CD4-positive, alpha-beta T cell treated with Interleukin-1 beta for 1 hour (primary cell): ENCODE measurements around the gene EYS.
"Not testable (repeated sequence)": the region's sequence is repeated elsewhere in the genome, so short reads cannot be mapped to it uniquely, and the experiment has no call there.

ENCODE experiments used
- DNase-seq, 2 donors: peaks; one replicate each; pipeline ENCODE4 v3.0.0-alpha.2; 2020 to 2022

Gene EYS

DNA sequence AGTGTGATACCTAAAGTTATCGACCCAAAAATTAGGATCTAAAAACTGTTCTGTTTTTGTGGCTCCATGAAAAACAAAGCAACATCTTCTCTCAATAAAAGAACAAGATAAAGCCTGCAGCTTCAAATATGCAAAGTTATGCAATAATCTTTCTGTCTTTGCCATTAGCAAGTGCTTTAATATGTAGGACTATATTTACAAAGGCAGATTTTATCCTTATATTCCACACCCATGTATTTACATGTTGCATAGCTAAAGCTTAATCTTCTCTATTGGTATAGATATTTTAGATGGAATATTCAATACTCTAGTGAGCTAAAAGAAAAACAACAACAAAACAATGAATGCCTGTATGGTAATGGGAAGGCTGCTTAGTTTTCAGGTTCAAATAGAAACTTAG lies 1443.2 kb downstream of the EYS start:
- no peak for DNase-seq

DNA sequence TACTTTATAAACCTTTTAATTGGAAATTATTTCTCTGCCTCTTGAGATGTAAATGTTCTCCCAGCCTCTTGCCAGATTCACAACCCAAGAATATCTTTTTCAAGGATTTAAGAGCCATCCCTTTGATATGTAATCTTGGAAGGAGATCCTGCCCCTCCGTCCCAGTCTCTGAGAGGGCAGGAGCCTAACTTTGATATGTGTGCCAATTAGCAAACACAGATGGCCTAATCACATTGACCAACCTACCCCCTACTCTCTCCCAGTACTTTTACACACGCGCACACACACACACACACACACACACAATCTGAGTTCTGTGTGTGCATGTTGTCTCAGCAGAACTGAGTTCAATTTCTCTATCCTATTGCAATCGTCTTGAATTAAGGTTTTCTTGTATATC lies 1447.7 kb downstream of the EYS start:
- no peak for DNase-seq

DNA sequence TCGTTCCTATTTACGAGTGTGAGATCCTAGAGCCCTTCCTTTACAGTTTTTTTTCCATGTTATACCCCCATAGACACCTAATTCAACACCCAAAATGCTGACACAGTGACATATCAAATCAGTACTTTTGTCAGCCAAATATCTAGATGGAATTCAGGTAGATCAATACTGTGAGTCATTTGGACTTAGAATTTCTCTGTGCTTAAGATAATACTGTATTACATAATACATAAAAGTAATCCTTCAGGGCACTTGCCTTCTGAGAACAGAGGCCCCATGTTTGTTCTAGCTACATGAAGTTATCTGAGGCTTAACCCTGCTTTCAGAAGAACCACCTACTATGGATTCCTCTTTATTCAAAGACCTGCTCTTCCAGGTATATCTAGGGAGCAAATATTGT lies 1448.3 kb downstream of the EYS start:
- no peak for DNase-seq

DNA sequence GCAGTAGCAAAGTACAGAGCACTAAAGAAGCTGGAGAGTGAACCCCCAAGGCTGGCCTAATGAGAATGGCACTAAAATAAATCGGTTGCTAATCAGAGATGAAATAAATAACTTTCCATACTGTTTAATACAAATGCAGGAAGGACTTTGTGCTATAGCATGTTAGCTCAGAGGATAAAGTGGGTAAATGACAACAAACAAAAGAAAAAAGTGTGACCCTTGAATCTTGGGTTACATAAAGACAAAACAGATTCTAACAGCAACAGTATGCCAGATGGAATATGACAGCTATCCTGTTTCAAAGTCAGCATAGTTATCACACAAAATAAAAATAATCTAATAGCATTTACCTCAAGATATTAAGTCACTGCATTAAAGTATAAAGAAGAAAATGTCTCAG lies 1448.7 kb downstream of the EYS start:
- DNase-seq: no peak

DNA sequence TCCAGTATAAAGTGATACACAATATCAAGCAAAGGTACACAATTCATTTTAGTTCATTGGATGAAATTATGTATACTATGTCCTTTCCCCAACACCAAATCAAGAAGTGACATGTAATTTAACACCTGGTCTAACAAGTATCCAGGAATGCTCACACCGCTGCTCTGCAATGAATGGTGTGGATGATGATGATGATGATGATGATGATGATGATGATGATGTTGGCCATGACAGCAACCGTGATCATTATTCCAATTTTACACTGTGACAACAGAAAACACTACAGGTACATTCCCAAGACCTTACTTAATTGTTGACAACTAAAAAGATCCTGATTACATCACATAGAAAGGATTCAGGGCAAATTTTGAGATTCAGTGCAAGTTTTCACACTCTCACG lies 1449.4 kb downstream of the EYS start:
- no peak for DNase-seq

DNA sequence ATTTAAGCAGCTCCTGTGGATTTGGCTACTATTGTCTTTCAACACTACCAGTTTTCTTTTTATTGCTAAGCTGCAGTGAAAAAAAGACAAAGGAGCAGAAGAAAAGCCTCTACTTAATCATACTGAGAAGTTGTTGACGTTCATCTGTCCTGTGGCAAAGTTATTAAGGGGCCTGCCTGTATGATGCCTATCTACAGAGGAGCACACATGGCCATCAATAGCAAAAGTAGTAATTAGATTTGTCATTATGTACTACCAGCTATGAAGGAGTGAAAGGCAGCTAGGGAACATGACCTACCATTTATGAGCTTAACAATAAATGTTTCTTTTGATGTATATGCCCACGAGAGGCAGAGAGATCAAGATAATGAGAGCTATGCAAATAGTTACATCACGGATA lies 1450.5 kb downstream of the EYS start:
- no peak for DNase-seq

DNA sequence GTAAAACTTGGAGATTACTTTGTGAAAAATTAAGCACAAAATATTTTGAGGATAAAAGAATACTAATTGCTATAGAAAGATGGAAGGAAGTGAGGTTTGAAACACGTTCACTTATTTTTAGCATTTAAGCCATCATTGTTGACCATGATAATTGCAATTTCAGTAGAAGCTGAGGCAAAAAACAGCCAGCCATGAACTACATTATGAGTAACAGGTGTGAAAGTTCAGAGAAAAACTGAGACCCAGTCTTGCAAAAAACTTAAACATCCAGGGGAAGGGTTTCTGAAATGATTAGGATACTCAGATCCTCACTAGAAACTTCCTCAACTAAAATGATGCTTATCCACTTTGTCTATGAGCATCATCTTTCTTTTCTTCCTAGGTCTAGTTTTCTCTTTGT lies 1452.0 kb downstream of the EYS start:
- DNase-seq: no peak

DNA sequence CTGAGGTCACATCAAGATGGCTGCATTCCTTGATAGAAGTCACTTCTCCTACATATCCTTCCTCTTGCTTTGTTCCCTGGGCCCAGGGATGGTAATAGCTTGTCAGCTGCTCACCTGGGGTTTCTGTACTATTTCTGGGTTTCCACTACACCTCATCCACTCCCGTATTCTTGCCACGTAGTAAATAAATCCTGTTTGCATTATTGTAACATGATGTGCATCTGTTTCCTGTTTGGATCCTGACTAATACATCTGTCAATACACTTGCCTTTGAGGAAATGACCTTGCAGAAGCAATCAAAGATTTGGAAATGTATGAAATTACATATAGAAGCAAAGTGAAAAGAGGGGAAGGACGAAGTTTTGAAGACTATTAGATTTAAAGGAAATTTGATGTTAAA lies 1452.5 kb downstream of the EYS start:
- DNase-seq: no peak

DNA sequence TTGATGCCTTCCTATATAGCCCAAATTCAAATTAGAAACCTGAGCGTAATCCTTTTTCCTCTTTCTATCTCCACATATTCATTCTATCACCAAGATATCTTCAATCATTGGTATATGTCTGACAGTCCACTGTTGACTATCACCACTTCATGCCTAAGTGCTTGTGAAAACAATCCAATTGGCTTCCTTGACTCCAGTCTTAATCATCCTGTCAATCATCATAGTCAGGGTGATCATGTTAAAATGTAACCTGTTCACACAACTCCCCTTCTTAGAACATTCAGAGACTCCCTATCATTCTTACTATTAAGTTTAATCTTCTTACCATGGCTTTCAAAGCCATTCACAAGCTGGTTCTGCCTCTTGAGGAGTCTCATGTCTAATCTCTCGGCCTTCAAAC lies 1454.8 kb downstream of the EYS start:
- DNase-seq: no peak

DNA sequence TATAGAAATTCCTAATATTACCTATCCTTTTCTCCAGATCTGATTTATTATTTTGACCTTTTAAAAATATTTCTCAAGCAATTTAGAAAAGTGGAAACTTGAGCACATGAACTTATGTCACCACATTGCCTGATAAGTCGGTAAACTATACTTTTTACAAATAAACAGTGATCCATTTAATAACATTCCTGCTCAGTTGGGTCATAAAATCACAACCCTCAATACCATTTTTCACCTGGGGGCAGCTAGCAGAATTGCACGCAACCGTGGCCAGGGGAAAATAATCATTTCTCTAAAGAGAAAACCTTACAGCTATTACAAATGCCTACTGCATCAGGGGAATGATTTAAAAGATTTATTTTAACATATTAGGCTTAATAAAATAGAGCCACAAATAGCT lies 1456.9 kb downstream of the EYS start:
- DNase-seq: no peak

DNA sequence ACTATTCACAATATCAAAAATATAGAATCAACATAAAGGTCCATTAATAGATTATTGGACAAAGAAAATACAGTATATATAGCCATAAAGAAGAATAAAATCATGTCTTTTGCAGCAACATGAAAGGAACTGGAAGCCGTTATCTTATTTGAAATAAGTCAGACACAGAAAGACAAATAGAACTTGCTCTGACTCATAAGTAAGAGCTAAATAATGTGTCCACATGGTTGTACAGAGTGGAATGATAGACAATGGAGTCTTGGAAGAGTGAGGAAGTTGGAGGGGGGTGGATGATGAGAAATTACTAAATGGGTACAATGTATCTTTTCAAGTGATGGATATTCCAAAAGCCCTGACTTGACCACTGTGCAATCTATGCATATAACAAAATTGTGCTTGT lies 1457.9 kb downstream of the EYS start:
- no peak for DNase-seq

DNA sequence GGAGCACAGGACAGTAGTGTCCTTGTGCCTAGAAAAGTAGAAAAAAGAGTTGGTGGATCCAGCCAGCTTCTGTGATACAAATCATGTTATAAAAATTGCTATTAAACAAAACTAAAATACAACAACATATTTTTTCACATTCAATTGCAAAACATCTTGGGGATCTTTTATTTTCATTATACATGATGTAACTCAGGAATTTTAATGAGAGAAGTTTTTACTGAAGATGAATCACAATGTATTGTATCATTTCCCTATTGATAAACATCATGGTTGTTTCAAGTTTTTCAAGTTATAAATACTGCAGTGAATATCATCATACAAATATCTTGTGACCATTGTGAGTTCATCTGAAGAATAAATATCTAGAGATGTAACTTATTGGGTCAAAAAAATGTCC lies 1463.4 kb downstream of the EYS start:
- DNase-seq: no peak

DNA sequence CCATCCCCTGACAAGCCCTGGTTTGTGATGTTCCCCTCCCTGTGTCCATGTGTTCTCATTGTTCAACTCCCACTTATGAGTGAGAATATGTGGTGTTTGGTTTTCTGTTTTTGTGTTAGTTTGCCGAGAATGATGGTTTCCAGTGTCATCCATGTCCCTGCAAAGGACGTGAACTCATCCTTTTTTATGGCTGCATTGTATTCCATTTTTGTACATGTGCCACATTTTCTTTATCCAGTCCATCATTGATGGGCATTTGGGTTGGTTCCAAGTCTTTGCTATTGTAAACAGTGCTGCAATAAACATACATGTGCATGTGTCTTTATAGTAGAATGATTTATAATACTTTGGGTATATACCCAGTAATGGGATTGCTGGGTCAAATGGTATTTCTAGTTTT lies 1468.1 kb downstream of the EYS start:
- DNase-seq: not testable (repeated sequence)

DNA sequence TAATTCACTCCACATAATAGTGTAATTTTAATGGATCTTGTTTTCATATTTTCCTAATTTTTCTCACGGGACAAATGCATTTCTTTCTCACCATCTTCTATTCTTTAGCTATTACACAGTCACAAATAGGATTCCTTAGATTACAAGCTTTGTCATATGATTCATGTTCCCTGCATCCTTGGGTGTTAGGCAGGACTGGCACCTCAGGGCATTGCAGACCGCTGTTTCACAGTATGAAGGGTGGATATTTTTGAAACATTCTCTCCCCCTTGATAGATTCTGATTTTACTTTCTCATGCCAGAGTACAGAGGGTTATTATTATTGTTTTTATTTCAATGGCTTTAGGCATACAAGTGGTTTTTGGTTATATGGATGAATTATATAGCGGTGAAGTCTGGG lies 1469.0 kb downstream of the EYS start:
- no peak for DNase-seq

DNA sequence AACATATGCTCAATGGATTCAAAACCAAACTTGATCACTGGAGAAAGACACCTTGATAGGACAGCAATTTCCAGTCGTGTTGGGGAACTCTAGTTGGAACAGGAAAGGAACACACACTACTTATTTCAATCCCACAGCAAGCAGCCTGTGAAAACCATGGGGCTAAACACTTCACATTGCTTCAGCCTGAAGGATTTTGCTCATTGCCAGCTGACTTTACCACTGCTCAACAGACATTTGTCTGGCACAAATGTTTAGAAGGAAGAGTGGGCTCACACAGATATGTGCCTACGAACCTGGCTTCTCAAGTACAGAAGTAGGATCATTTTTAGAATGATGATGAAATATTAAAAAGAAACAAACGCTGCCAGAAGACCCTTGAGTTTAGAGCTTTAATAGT lies 1473.3 kb downstream of the EYS start:
- DNase-seq: no peak

DNA sequence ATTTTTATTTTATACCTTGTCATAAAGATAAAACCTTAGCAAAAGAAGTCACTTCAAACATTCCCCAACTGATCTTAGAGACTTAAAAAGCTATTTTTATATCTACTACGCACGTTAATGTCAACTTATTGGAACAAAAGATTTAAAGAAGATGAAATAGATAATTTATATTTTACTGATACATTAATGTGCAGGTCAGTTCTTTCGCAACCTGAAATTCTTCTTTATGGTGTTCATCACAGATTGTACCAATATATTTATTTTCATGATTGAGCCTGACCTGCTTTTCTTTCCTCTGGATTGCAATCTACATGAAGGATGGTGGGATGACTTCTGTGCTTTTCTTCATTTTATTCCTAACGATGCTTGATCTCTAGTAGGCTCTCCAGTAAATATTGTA lies 1475.1 kb downstream of the EYS start:
- DNase-seq: no peak

DNA sequence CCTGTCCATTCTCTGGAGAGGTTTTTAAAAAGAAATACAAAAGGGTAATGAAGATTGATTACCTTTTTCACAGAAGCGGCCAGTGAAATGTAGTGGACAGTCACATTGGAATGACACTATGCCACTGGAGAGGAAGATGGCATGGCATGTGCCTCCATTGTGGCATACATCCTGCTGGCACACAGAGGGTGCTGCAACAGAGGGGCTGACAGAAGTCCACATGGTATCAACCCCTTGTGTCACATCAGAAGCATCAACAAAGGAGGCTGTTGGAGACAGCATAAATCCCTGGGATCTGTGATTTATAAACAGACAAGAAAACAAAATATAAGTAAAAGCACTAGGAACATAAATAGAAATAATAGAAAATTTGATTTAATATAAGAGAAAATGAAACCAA lies 1476.5 kb downstream of the EYS start:
- DNase-seq: no peak

DNA sequence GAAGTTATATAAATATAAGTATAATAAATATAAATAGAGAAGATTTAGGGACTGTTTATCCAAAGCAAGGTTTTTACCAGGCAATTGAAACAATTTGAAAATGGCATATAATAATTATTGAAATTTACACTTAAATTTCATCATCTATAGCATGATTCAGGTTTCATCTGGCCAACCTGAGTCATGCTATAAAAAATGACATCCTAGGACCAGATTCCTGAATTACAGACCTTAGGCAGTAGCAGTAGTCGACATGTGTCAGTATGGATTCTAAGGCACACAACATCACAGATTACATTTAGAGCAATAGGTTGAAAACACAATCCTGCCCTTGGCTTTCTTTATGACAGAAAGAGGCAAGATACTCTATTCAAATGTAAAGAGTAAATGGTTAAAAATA lies 1479.2 kb downstream of the EYS start:
- DNase-seq: no peak

DNA sequence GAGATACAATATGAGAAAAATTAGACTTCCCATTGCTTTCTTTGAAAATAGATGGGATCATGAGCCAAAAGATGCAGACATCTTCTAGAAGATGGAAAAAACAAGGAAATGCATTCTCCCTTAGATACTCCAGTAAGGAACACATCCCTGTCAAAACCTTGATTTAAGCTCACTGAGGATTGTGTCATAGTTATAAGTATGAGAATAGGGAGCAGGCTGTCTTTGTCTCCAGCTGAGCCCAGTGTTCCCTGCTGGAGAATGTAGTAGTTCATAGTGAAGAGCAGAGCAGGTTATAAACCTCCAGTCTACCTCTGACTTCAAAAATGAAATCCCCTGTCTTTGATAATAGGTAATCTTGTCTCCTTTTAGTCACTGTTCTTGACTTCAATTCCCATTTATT lies 1481.5 kb downstream of the EYS start:
- no peak for DNase-seq

DNA sequence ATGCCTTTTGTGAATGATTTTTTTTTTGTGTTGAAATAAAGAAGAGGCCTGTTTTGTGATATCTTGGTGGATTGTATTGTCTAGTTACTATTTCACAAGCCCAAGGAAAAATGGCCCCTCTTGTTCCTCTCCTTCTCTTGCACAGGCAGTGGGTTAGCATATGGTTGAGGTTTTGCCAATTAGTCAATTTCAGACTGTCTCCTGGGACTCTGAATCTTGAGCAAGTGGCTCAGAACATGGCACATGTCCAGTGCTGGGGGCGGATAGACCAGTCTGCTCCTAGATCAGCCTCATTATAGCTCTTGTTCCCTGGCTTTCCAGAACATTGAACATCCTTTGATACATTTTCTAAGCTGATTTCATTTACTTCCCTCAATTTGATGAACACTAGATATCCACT lies 1482.2 kb downstream of the EYS start:
- no peak for DNase-seq

DNA sequence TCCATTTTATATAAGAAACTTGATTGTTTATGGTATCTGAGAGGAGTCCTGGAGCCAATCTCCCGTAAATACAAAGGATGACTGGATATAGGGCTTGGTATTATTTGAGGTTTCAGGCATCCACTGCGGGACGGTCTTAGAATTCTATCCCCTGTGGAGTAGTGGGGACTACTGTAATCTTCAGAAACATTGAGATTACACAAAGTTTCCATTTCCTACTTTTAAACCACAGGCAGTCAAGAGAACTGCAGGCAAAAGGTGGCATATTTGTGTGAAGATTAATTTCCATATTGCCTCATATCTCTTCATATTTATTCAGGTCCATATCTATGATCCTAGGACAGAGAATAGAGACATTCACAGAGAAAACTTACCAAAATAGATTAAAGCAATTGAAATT lies 1485.2 kb downstream of the EYS start:
- DNase-seq: no peak

DNA sequence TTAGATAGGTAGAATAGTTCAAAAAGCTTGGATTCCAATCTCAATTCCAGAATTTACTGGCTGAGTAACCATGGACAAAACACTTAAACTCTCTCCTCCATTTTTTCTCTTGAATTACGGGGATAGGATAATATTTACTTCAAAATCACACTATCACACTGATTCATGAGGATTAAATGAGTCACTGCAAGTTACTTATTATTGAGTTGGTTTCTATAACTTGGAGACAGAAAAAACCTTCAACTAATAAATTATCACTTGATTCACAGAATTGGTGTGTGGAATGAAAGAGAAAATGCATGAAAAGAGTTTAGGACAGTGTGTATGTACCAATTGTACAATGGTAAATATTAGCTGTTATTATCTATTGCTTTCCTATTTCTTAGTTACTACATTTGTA lies 1486.2 kb downstream of the EYS start:
- DNase-seq: no peak

DNA sequence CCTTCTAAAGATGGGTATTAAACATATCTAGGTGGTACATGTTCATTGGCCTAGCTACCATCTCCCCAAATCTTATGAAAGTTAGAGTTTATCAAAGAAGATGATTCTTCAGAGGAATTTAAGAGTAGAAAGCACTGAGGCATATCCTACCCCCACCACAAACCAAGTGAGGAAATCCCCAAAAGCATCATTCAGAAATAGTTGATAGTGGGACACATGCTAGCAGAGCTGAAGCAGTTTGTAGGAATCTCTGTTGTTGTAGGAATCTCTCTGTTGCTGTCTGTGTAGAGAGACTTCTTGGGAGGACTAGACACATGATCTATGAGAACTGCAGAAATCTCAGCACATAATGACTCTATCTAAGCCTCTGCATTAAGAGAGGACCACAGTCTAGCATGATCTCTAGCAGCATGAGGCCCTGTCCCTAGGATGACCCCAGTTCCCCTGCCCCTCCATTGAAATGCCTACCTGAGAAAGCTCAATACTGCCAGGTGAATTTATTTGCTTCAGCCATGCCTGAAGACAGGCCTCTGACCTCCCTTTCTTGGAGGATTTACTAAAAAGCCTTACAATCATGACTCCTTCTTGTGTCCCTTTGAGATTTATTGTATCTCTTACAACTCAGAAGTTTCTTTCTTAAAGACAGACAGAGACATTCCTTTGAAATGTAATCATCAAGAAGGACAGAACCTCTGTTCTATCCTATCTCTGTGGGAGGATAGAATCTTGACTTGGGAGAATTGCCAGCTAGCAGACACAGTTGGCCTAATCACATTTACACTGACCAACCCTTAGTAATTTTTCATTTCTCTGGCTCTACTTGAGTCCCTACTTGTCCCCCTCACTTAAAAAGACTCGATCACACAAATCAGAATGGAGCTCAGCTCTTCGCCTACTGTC lies 1489.1 kb downstream of the EYS start:
- no peak for DNase-seq

DNA sequence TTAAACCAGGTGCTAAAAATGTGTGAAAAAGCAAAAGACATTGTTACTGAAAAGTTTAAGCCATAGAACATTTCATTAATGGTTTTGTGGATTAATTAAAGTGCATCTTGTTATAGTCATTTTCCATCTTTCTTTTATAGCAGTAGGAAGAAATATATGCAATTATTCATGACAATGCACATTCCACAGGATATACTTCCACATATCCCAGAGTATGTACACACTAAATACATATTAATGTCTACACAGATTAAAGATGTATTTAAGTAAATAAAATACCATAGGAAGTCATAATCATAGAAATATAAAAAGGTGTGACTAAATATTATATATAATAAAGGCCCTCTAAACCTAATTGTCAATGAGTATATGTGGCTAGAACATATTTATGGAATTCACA lies 1492.7 kb downstream of the EYS start:
- no peak for DNase-seq

DNA sequence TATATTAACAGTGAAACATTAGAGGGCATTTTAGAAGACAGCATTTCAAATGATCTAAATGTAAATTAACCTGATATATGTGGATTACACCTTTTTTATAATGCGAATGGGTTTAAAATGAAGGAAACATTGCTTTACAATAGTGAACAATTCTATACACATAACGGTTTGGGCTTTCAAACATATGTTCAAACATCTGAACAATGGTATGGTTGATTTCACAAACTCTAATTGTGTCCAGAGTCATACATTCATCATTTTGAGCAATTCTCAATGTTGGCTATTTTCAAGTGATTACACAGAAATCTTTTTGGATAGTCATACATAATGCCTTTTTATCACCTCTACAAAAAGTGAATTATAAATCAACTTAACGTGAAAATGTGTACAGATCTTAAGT lies 1493.3 kb downstream of the EYS start:
- no peak for DNase-seq
